ENCODE results near the gene IQGAP1.

- TF ChIP-seq CTCF (conservative IDR thresholded peaks at IDR 0.05) (no peak), ZFX (IDR thresholded peaks at IDR 0.05) (no peak)
These were observed 91.6 kb downstream of the IQGAP1 start for GRCh38 chr15:90479656-90480055.

Data from C4-2B (cell line).